Skeletal muscle tissue (tissue), 4 donors: ENCODE results near the gene LAPTM4A. TPM values are rescaled to one million over a fixed set of nuclear protein-coding genes. Genes with fewer than 3 reads are reported as not detected.

Experiments
- H3K27ac ChIP-seq: one replicate; pipeline ENCODE4 v1.7.0; 2013; ENCODE audit warnings: mild to moderate bottlenecking, low read depth, low read length, inconsistent platforms
- H3K27me3 ChIP-seq, 3 donors: one replicate each; pipeline ENCODE4 v1.7.0; 2013; ENCODE audit warnings: low read length in 3 of 3; ENCODE audit not compliant: control insufficient read depth in 3 of 3, insufficient read depth in 3 of 3
- H3K36me3 ChIP-seq, 3 donors: one replicate each; pipeline ENCODE4 v1.7.0; 2013; ENCODE audit warnings: low read length in 3 of 3; ENCODE audit not compliant: control insufficient read depth in 3 of 3, insufficient read depth in 3 of 3
- H3K4me1 ChIP-seq, 3 donors: one replicate each; pipeline ENCODE4 v1.7.0; 2013; ENCODE audit warnings: low read length in 3 of 3, mild to moderate bottlenecking in 3 of 3; ENCODE audit not compliant: control insufficient read depth in 3 of 3, insufficient read depth in 3 of 3
- H3K4me3 ChIP-seq, 3 donors: one replicate each; pipeline ENCODE4 v1.7.0; 2013; ENCODE audit warnings: low read length in 3 of 3
- H3K9ac ChIP-seq, 3 donors: one replicate each; pipeline ENCODE4 v1.7.0; 2013; ENCODE audit warnings: low read length in 3 of 3, mild to moderate bottlenecking in 3 of 3, moderate library complexity in 2 of 3, low read depth in 1 of 3
- H3K9me3 ChIP-seq, 3 donors: one replicate each; pipeline ENCODE4 v1.7.0; 2013; ENCODE audit warnings: low read length in 3 of 3; ENCODE audit not compliant: control insufficient read depth in 3 of 3
- total RNA-seq: library from RNA; depleted of rRNA; stranded (reverse); fragments of >200 nt; gene quantifications from one replicate; pipeline ENCODE4 v1.2.3, GENCODE V29; 2014
- donor health status: Osteomylitis.

LAPTM4A gene
- total RNA-seq, 1 donor from 2014 or later, result 269 TPM

GRCh38 chr2:19989667-19990415, 61.6 kb downstream of the LAPTM4A start, which contains the start of gene WDR35:
Gene WDR35, minus strand, starts transcription at chr2:19990105. Its CDS starts 90 bp downstream, at chr2:19990015.
- H3K9me3 ChIP-seq, result no peaks in the 10 kb centered on the region

GRCh38 chr2:19989342-19989666, 62.1 kb downstream of the LAPTM4A start:
- peak overlapping the region; percentile 86 to 92 (median 90) for H3K4me3 ChIP-seq
- H3K4me1 ChIP-seq, result peaks cover 9 to 15% (median 11%) of the 10 kb centered on the region in 3 donors
- H3K27me3 ChIP-seq, result peaks cover 0 to 4% (median 0%) of the 10 kb centered on the region in 3 donors
- H3K9ac ChIP-seq, result peak overlapping the region in 2 of 3 donors; percentile 66 to 78
- peak overlapping the region; percentile 20 for H3K27ac ChIP-seq
- H3K36me3 ChIP-seq, result peaks cover 0 to 3% (median 0%) of the 10 kb centered on the region in 3 donors
- H3K9me3 ChIP-seq, result no peaks in the 10 kb centered on the region

More at GRCh38 chr2:19989667-19990415, 61.6 kb downstream of the LAPTM4A start, which contains the start of gene WDR35:
- H3K27ac ChIP-seq, result peak within 1 kb of the TSS; percentile 20
- peak within 1 kb of the TSS; percentile 64 to 78 (median 66) for H3K9ac ChIP-seq
- H3K27me3 ChIP-seq, result peaks cover 0 to 4% (median 0%) of the 10 kb centered on the region in 3 donors
- H3K4me1 ChIP-seq, result peaks cover 9 to 15% (median 11%) of the 10 kb centered on the region in 3 donors
- H3K4me3 ChIP-seq, result peak within 1 kb of the TSS; percentile 86 to 92 (median 90)
- H3K36me3 ChIP-seq, result peaks cover 0 to under 1% (median 0%) of the 10 kb centered on the region in 3 donors

- Histone ChIP-seq H3K4me1 (peaks cover 9 to 15% (median 11%) of the 10 kb centered on the region in 3 donors), H3K9ac (no peak overlapping the region), H3K36me3 (peaks cover 0 to 3% (median 0%) of the 10 kb centered on the region in 3 donors), H3K9me3 (no peaks in the 10 kb centered on the region), H3K27me3 (peaks cover 0 to 4% (median 0%) of the 10 kb centered on the region in 3 donors), H3K27ac (no peak overlapping the region), H3K4me3 (no peak overlapping the region)
These were observed 62.8 kb downstream of the LAPTM4A start for GRCh38 chr2:19988600-19988999.

GRCh38 chr2:19987936-19988335, 63.5 kb downstream of the LAPTM4A start:
- peaks cover 0 to 4% (median 0%) of the 10 kb centered on the region in 3 donors for H3K27me3 ChIP-seq
- peaks cover 0 to 3% (median 0%) of the 10 kb centered on the region in 3 donors for H3K36me3 ChIP-seq
- H3K4me3 ChIP-seq, result no peak overlapping the region
- no peaks in the 10 kb centered on the region for H3K9me3 ChIP-seq
- peaks cover 9 to 15% (median 11%) of the 10 kb centered on the region in 3 donors for H3K4me1 ChIP-seq
- H3K27ac ChIP-seq, result no peak overlapping the region
- H3K9ac ChIP-seq, result no peak overlapping the region

Other genes with a start within 250 kb of the LAPTM4A start
- 2.6 TPM for gene TTC32, start 149.6 kb downstream of the LAPTM4A start, total RNA-seq
- gene WDR35, start 61.5 kb downstream of the LAPTM4A start, total RNA-seq, result 12.0 TPM
- gene MATN3, start 39.0 kb downstream of the LAPTM4A start, total RNA-seq, result 0.52 TPM
- 2.1 TPM for gene SDC1, start 173.5 kb upstream of the LAPTM4A start, total RNA-seq